Bronchial epithelial cell (primary cell): Measurements from ENCODE around the gene SULT6B1. TPM values are rescaled to one million over a fixed set of nuclear protein-coding genes. Genes with fewer than 3 reads are reported as not detected.
"Not testable (repeated sequence)": the region's sequence is repeated elsewhere in the genome, so short reads cannot be mapped to it uniquely, and the experiment has no call there.

Source experiments
- DNase-seq: peaks from one replicate; pipeline ENCODE4 v3.0.0-alpha.2; 2010; ENCODE audit warnings: low read depth
- FAIRE-seq: peaks from 2 replicates; lab custom pipeline; 2011; peaks lifted over from hg19 to GRCh38; lab: Jason Lieb, UNC
- H3K27me3 ChIP-seq: 2 replicates; pipeline ENCODE4 v1.5.1; 2011; ENCODE audit warnings: low read length; ENCODE audit not compliant: control insufficient read depth, insufficient read depth
- H3K36me3 ChIP-seq: 2 replicates; pipeline ENCODE4 v1.5.1; 2011; ENCODE audit warnings: low read length; ENCODE audit not compliant: control insufficient read depth, insufficient read depth
- H3K4me3 ChIP-seq: 2 replicates; pipeline ENCODE4 v1.5.1; 2011; ENCODE audit warnings: mild to moderate bottlenecking, low read depth, low read length, control low read depth
- CTCF ChIP-seq: IDR thresholded peaks from 2 replicates; pipeline ENCODE4 v1.5.1; 2011; ENCODE audit warnings: mild to moderate bottlenecking, moderate library complexity, low read length, control low read depth, inconsistent platforms; ENCODE audit not compliant: insufficient read depth, severe bottlenecking
- total RNA-seq: library from RNA; depleted of rRNA; stranded (reverse); fragments of >200 nt; gene quantifications from 2 replicates; pipeline ENCODE4 v1.2.1, GENCODE V29; 2014

Gene SULT6B1
- total RNA-seq, 1 donor from 2014 or later = not detected

GRCh38 chr2:37201766-37202165, 13.3 kb upstream of the SULT6B1 start:
- TF ChIP-seq CTCF = no peak
- DNase-seq = no peak
- no peak overlapping the region for H3K4me3 ChIP-seq
- FAIRE-seq = no peak
- no peaks in the 10 kb centered on the region for H3K27me3 ChIP-seq
- peaks cover 12% of the 10 kb centered on the region for H3K36me3 ChIP-seq

- Histone ChIP-seq H3K4me3 (no peak overlapping the region), H3K27me3 (no peaks in the 10 kb centered on the region), H3K36me3 (peaks cover 10% of the 10 kb centered on the region)
- FAIRE-seq = no peak
- TF ChIP-seq CTCF = no peak
- no peak for DNase-seq
Measured at GRCh38 chr2:37201208-37201607, 12.7 kb upstream of the SULT6B1 start.

- no peak for DNase-seq
- no peak for TF ChIP-seq CTCF
- Histone ChIP-seq H3K4me3 (no peak overlapping the region), H3K36me3 (peaks cover 5% of the 10 kb centered on the region), H3K27me3 (no peaks in the 10 kb centered on the region)
- FAIRE-seq = no peak
Measured at GRCh38 chr2:37198681-37199065, 10.2 kb upstream of the SULT6B1 start.

GRCh38 chr2:37196320-37197195, 8.1 kb upstream of the SULT6B1 start, which contains the start of gene CEBPZOS:
Gene CEBPZOS (plus strand): TSS chr2:37196496. CDS start chr2:37199705, 3,209 bp downstream.
- TF ChIP-seq CTCF = no peak
- DNase-seq (peak; percentile 71), FAIRE-seq (no peak)
- H3K36me3 ChIP-seq = peaks cover 2% of the 10 kb centered on the region
- no peaks in the 10 kb centered on the region for H3K27me3 ChIP-seq
- peak within 1 kb of the TSS; percentile 68 for H3K4me3 ChIP-seq

- H3K27me3 ChIP-seq, FAIRE-seq, H3K36me3 ChIP-seq, DNase-seq: not testable (repeated sequence)
- peak overlapping the region; percentile 68 for H3K4me3 ChIP-seq
Measured at GRCh38 chr2:37195862-37196319, 7.4 kb upstream of the SULT6B1 start.

- DNase-seq = no peak
- Histone ChIP-seq H3K36me3 (no peaks in the 10 kb centered on the region), H3K4me3 (no peak overlapping the region), H3K27me3 (no peaks in the 10 kb centered on the region)
- TF ChIP-seq CTCF = no peak
- FAIRE-seq = no peak
Measured at GRCh38 chr2:37192551-37192950, 4.1 kb upstream of the SULT6B1 start.
